ENCODE results near the gene KCNJ5.

DNA sequence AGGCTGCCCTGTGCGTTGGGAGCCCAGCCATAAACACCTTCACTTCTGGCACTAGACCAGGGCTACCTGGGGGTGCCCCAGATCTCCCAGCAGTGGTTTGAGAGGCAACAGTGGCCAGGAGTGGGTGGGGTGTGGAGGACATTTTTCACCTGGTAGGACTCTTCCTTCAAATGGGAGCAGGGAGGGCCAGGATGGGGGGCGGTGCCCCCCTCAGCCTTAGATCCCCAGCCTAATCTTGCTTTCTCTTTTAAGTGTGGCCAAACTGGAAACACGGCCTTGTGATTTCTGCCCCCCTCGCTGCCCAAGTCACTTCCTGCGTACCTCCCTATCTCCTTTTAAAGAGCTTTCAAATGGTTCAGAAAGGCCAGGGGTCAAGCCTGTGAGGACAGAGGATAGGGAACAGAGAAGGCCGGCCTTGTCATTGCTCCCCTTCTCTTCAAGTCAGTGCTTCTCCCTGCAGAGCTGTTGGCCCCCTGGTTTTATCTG is 800 bp downstream of the KCNJ5 start:
- TF ChIP-seq, protein P1, sequence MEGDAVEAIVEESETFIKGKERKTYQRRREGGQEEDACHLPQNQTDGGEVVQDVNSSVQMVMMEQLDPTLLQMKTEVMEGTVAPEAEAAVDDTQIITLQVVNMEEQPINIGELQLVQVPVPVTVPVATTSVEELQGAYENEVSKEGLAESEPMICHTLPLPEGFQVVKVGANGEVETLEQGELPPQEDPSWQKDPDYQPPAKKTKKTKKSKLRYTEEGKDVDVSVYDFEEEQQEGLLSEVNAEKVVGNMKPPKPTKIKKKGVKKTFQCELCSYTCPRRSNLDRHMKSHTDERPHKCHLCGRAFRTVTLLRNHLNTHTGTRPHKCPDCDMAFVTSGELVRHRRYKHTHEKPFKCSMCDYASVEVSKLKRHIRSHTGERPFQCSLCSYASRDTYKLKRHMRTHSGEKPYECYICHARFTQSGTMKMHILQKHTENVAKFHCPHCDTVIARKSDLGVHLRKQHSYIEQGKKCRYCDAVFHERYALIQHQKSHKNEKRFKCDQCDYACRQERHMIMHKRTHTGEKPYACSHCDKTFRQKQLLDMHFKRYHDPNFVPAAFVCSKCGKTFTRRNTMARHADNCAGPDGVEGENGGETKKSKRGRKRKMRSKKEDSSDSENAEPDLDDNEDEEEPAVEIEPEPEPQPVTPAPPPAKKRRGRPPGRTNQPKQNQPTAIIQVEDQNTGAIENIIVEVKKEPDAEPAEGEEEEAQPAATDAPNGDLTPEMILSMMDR (IDR thresholded peaks at IDR 0.05): no peak
- TF ChIP-seq POLR2AphosphoS5 (IDR thresholded peaks at IDR 0.05) (no peak), POLR2A (IDR thresholded peaks at IDR 0.05) (no peak)
